Stimulated activated CD4-positive, alpha-beta T cell treated with anti-CD3 and anti-CD28 coated beads, Interleukin-12 subunit alpha, Interleukin-12 subunit beta, amount 100 ng/mL, for 48 hours (primary cell): ENCODE results near the gene NELFA.

Source experiments
- DNase-seq, 3 donors: peaks; one replicate each; pipeline ENCODE4 v3.0.0-alpha.2; 2020; ENCODE audit warnings: low read depth in 2 of 3, low spot score in 1 of 3

Gene NELFA

GRCh38 chr4:1939664-1940509, 68.9 kb downstream of the NELFA start:
- no peak for DNase-seq

GRCh38 chr4:1938027-1938426, 70.7 kb downstream of the NELFA start:
- DNase-seq = no peak

- no peak for DNase-seq
Measured at GRCh38 chr4:1937550-1937949, 71.2 kb downstream of the NELFA start.

GRCh38 chr4:1933700-1934099, 75.1 kb downstream of the NELFA start:
- DNase-seq = no peak

- DNase-seq = no peak
Measured at GRCh38 chr4:1932736-1933135, 76.0 kb downstream of the NELFA start.
